HEK293 (cell line): ENCODE measurements around the gene STAMBPL1.

Experiments used
- CTCF ChIP-seq: fragments of 450-650 bp; formaldehyde crosslinking; IDR thresholded peaks from 2 replicates; pipeline ENCODE4 v1.5.1; 2016; ENCODE audit warnings: missing biosample characterization, missing genetic modification characterization
- PATZ1 ChIP-seq: fragments of 450-650 bp; formaldehyde crosslinking; IDR thresholded peaks from 2 replicates; pipeline ENCODE4 v1.5.1; 2016; ENCODE audit warnings: missing biosample characterization, missing genetic modification characterization
- SP2 ChIP-seq: fragments of 450-650 bp; formaldehyde crosslinking; IDR thresholded peaks from 2 replicates; pipeline ENCODE4 v1.5.1; 2016; ENCODE audit warnings: missing biosample characterization, missing genetic modification characterization
- TCF7L2 ChIP-seq: IDR thresholded peaks from 2 replicates; pipeline ENCODE4 v1.6.1; 2011; ENCODE audit warnings: low read depth, mild to moderate bottlenecking, inconsistent platforms, low read length, moderate library complexity, borderline replicate concordance
- ZNF223 ChIP-seq: fragments of 450-650 bp; formaldehyde crosslinking; IDR thresholded peaks from 2 replicates; pipeline ENCODE4 v1.5.1; 2016; ENCODE audit warnings: missing biosample characterization, missing genetic modification characterization
- ZNF398 ChIP-seq: fragments of 450-650 bp; formaldehyde crosslinking; IDR thresholded peaks from 2 replicates; pipeline ENCODE4 v1.5.1; 2017; ENCODE audit warnings: missing biosample characterization, missing genetic modification characterization

GRCh38 chr10:88850712-88851111 lies 29.3 kb upstream of the STAMBPL1 start:
- TF ChIP-seq PATZ1 (tag by site-specific recombination): no peak
- no peak for TF ChIP-seq ZNF398
- no peak for TF ChIP-seq TCF7L2
- TF ChIP-seq SP2 (tag by site-specific recombination): no peak
- no peak for TF ChIP-seq CTCF (tag by site-specific recombination)
- TF ChIP-seq ZNF223: no peak
